Ishikawa (cell line): ENCODE measurements around the gene GCN1.

Experiments
- CEBPB ChIP-seq: IDR thresholded peaks from 2 replicates; pipeline ENCODE4 v1.6.1; 2012
- CREB1 ChIP-seq: IDR thresholded peaks from 2 replicates; pipeline ENCODE4 v1.6.1; 2012; ENCODE audit warnings: low read depth
- EGR1 ChIP-seq: IDR thresholded peaks from 2 replicates; pipeline ENCODE4 v1.6.1; 2012
- EP300 ChIP-seq: IDR thresholded peaks from 2 replicates; pipeline ENCODE4 v1.6.1; 2012; ENCODE audit warnings: borderline replicate concordance
- FOXM1 ChIP-seq: IDR thresholded peaks from 2 replicates; pipeline ENCODE4 v1.6.1; 2012; ENCODE audit warnings: low read depth, borderline replicate concordance
- NFIC ChIP-seq: IDR thresholded peaks from 2 replicates; pipeline ENCODE4 v1.6.1; 2012
- TEAD4 ChIP-seq: IDR thresholded peaks from 2 replicates; pipeline ENCODE4 v1.6.1; 2012
- TF ChIP-seq, protein P1 (sequence below): IDR thresholded peaks from 2 replicates; pipeline ENCODE4 v1.6.1; 2012
- TF ChIP-seq, protein P2 (sequence below): IDR thresholded peaks from 2 replicates; pipeline ENCODE4 v1.6.1; 2012; ENCODE audit warnings: low read depth, mild to moderate bottlenecking

- TF ChIP-seq, protein P1, sequence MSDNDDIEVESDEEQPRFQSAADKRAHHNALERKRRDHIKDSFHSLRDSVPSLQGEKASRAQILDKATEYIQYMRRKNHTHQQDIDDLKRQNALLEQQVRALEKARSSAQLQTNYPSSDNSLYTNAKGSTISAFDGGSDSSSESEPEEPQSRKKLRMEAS = no peak
- TF ChIP-seq EP300 (no peak), NFIC (no peak), EGR1 (no peak), CEBPB (no peak), TEAD4 (no peak), FOXM1 (no peak), CREB1 (no peak)
- TF ChIP-seq, protein P2, sequence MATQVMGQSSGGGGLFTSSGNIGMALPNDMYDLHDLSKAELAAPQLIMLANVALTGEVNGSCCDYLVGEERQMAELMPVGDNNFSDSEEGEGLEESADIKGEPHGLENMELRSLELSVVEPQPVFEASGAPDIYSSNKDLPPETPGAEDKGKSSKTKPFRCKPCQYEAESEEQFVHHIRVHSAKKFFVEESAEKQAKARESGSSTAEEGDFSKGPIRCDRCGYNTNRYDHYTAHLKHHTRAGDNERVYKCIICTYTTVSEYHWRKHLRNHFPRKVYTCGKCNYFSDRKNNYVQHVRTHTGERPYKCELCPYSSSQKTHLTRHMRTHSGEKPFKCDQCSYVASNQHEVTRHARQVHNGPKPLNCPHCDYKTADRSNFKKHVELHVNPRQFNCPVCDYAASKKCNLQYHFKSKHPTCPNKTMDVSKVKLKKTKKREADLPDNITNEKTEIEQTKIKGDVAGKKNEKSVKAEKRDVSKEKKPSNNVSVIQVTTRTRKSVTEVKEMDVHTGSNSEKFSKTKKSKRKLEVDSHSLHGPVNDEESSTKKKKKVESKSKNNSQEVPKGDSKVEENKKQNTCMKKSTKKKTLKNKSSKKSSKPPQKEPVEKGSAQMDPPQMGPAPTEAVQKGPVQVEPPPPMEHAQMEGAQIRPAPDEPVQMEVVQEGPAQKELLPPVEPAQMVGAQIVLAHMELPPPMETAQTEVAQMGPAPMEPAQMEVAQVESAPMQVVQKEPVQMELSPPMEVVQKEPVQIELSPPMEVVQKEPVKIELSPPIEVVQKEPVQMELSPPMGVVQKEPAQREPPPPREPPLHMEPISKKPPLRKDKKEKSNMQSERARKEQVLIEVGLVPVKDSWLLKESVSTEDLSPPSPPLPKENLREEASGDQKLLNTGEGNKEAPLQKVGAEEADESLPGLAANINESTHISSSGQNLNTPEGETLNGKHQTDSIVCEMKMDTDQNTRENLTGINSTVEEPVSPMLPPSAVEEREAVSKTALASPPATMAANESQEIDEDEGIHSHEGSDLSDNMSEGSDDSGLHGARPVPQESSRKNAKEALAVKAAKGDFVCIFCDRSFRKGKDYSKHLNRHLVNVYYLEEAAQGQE = no peak
Observed at GRCh38 chr12:120132054-120132836, 62.3 kb downstream of the GCN1 start.
